ENCODE results near the gene SIK3. TPM values are rescaled to one million over a fixed set of nuclear protein-coding genes. Genes with fewer than 3 reads are reported as not detected.

Gene SIK3
- total and polyA plus RNA-seq, 2 experiments from 2014 or later, result 6.1 to 33.9 TPM

DNA sequence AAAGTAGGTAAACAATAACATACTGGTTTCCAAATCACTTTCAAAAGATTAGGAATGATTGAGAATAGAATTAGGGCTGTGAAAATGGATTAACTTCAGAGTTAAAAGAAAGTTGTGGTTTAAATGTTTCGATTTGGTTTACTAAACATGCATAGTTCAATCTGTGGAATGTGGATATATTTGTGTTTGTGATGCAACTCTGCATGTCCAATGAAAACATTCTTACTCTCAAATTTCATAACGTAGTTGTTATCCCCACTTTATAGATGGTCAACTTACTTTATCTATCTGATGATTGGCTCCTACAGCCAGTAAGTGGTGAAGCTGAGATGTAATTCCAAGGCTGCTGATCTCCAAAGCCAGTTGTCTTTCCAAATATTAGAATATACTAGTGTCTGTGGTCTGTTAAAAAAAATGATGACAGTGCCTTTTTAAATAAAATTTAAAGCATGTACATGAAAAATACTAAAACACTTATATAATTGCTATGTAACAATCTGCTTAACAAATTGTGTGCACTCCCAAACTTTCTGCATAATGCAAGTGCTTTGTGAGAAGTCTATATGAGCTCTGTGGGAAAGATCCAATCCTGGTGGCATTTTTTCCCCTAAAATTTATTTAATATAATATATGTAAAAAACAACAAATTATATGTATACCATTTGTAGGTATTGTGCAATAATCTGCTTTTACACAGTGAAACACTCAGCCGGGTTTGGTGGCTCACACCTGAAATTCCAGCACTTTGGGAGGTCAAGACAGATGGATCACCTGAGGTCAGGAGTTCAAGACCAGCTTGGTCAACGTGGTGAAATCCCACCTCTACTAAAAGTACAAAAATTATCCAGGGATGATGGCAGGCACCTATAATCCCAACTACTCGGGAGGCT is 9.7 kb upstream of the SIK3 start:
- H3K27me3 Mint-ChIP-seq (ENCODE audit: insufficient read depth, low read depth, poor library complexity), result peaks cover 7% of the 10 kb centered on the region
- H3K27ac Mint-ChIP-seq, result no peak overlapping the region
- H3K4me1 ChIP-seq (ENCODE audit: insufficient read depth), result no peaks in the 10 kb centered on the region
- no peaks in the 10 kb centered on the region for H3K36me3 ChIP-seq (ENCODE audit: insufficient read depth)
- no peaks in the 10 kb centered on the region for H3K36me3 Mint-ChIP-seq (ENCODE audit: low read depth)
- no peak overlapping the region for H3K4me3 Mint-ChIP-seq
- H3K4me2 ChIP-seq, result no peak overlapping the region
- no peak overlapping the region for H3K4me3 ChIP-seq
- H3K27me3 ChIP-seq (ENCODE audit: insufficient read depth), result no peaks in the 10 kb centered on the region
- no peaks in the 10 kb centered on the region for H3K4me1 Mint-ChIP-seq
- no peaks in the 10 kb centered on the region for H3K9me2 ChIP-seq (ENCODE audit: insufficient read depth)
- H3F3A ChIP-seq (replicated peaks; ENCODE audit: low read depth), result no peaks in the 10 kb centered on the region
- peaks cover 6% of the 10 kb centered on the region; the same call in 1 of the 3 replicates for H3K9me3 Mint-ChIP-seq
- H4K20me1 ChIP-seq (replicated peaks; ENCODE audit: insufficient read depth), result no peaks in the 10 kb centered on the region
- DNase-seq (ENCODE audit: low spot score) (no peak), ATAC-seq (no peak)
- H3K79me2 ChIP-seq (replicated peaks; ENCODE audit: insufficient read depth), result no peaks in the 10 kb centered on the region
- H3K27ac ChIP-seq (ENCODE audit: low read depth), result no peak overlapping the region
- H2AFZ ChIP-seq, result no peak overlapping the region
- no peak for TF ChIP-seq ZNF114 (CRISPR knock-in tag; IDR thresholded peaks at IDR 0.05)

DNA sequence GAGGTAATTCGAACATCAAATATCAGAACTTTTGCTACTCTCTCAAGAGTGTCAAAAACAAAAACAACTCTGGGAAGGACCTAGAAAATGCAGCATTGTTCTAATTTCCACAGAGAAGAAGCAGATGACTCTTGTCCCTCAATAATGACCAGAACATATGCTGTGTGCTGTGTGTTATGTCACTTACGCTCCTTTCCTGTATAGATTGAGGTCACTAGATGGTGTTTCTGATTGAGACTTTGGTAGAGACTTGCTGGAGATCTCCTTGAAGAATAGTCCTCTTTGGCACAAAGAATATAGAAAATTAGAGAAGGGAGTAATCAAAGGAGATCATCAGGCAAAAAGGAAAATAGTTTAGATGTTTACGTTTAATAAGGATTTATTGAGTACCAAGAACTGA is 2.3 kb upstream of the SIK3 start:
- no peak overlapping the region for H2AFZ ChIP-seq
- H3K4me1 Mint-ChIP-seq, result peaks cover 22% of the 10 kb centered on the region
- no peak overlapping the region for H3K4me3 ChIP-seq
- H3K4me3 Mint-ChIP-seq, result no peak overlapping the region
- DNase-seq (ENCODE audit: low spot score) (no peak), ATAC-seq (no peak)
- peaks cover 1% of the 10 kb centered on the region; the same call in 1 of the 2 replicates for H4K20me1 ChIP-seq (replicated peaks; ENCODE audit: insufficient read depth)
- H3K4me1 ChIP-seq (ENCODE audit: insufficient read depth), result peaks cover 17% of the 10 kb centered on the region
- H3K27me3 Mint-ChIP-seq (ENCODE audit: insufficient read depth, low read depth, poor library complexity), result peaks cover 14% of the 10 kb centered on the region
- peaks cover 22% of the 10 kb centered on the region for H3K79me2 ChIP-seq (replicated peaks; ENCODE audit: insufficient read depth)
- H3K36me3 Mint-ChIP-seq (ENCODE audit: low read depth), result peaks cover 2% of the 10 kb centered on the region; the same call in 1 of the 3 replicates
- H3F3A ChIP-seq (replicated peaks; ENCODE audit: low read depth), result no peaks in the 10 kb centered on the region
- H3K9me3 Mint-ChIP-seq, result no peaks in the 10 kb centered on the region; the same call in 2 of the 3 replicates
- no peaks in the 10 kb centered on the region for H3K9me2 ChIP-seq (ENCODE audit: insufficient read depth)
- H3K27ac ChIP-seq (ENCODE audit: low read depth), result no peak overlapping the region
- H3K36me3 ChIP-seq (ENCODE audit: insufficient read depth), result no peaks in the 10 kb centered on the region
- H3K4me2 ChIP-seq, result no peak overlapping the region
- no peaks in the 10 kb centered on the region for H3K27me3 ChIP-seq (ENCODE audit: insufficient read depth)
- H3K27ac Mint-ChIP-seq, result no peak overlapping the region
- TF ChIP-seq POLR2AphosphoS5 (IDR thresholded peaks at IDR 0.05; ENCODE audit: low read depth) (no peak), ZNF331 (CRISPR knock-in tag; IDR thresholded peaks at IDR 0.05; ENCODE audit: low read depth) (no peak), NANOG (IDR thresholded peaks at IDR 0.05; ENCODE audit: borderline replicate concordance) (no peak), JUNB (IDR thresholded peaks at IDR 0.05; ENCODE audit: unreplicated experiment) (no peak), EZH2 (IDR thresholded peaks at IDR 0.05; ENCODE audit: low read depth, unreplicated experiment) (no peak), CREB1 (CRISPR knock-in tag; IDR thresholded peaks at IDR 0.05; ENCODE audit: low read depth) (no peak), STAT1 (IDR thresholded peaks at IDR 0.05; ENCODE audit: unreplicated experiment) (no peak), ZNF462 (CRISPR knock-in tag; IDR thresholded peaks at IDR 0.05) (no peak)
- TF ChIP-seq, protein P1, sequence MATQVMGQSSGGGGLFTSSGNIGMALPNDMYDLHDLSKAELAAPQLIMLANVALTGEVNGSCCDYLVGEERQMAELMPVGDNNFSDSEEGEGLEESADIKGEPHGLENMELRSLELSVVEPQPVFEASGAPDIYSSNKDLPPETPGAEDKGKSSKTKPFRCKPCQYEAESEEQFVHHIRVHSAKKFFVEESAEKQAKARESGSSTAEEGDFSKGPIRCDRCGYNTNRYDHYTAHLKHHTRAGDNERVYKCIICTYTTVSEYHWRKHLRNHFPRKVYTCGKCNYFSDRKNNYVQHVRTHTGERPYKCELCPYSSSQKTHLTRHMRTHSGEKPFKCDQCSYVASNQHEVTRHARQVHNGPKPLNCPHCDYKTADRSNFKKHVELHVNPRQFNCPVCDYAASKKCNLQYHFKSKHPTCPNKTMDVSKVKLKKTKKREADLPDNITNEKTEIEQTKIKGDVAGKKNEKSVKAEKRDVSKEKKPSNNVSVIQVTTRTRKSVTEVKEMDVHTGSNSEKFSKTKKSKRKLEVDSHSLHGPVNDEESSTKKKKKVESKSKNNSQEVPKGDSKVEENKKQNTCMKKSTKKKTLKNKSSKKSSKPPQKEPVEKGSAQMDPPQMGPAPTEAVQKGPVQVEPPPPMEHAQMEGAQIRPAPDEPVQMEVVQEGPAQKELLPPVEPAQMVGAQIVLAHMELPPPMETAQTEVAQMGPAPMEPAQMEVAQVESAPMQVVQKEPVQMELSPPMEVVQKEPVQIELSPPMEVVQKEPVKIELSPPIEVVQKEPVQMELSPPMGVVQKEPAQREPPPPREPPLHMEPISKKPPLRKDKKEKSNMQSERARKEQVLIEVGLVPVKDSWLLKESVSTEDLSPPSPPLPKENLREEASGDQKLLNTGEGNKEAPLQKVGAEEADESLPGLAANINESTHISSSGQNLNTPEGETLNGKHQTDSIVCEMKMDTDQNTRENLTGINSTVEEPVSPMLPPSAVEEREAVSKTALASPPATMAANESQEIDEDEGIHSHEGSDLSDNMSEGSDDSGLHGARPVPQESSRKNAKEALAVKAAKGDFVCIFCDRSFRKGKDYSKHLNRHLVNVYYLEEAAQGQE (IDR thresholded peaks at IDR 0.05; ENCODE audit: unreplicated experiment), result no peak
- TF ChIP-seq, protein P2, sequence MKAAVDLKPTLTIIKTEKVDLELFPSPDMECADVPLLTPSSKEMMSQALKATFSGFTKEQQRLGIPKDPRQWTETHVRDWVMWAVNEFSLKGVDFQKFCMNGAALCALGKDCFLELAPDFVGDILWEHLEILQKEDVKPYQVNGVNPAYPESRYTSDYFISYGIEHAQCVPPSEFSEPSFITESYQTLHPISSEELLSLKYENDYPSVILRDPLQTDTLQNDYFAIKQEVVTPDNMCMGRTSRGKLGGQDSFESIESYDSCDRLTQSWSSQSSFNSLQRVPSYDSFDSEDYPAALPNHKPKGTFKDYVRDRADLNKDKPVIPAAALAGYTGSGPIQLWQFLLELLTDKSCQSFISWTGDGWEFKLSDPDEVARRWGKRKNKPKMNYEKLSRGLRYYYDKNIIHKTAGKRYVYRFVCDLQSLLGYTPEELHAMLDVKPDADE (IDR thresholded peaks at IDR 0.05), result no peak

Measured in GM23338 (cell line).